Ishikawa (cell line): ENCODE results near the gene SGK1.

Experiments
- MAX ChIP-seq: IDR thresholded peaks from 2 replicates; pipeline ENCODE4 v1.6.1; 2012
- REST ChIP-seq: IDR thresholded peaks from 2 replicates; pipeline ENCODE4 v1.6.1; 2012; ENCODE audit warnings: low read depth, mild to moderate bottlenecking

GRCh38 chr6:134217798-134218140 is 100.1 kb downstream of the SGK1 start:
- TF ChIP-seq MAX = no peak
- TF ChIP-seq REST = no peak
